Right atrium auricular region (tissue), 2 donors: ENCODE data around the gene PDZD2. TPM values are rescaled to one million over a fixed set of nuclear protein-coding genes. Genes with fewer than 3 reads are reported as not detected.
A peak's percentile ranks its signal among the peaks of the same experiment; 100 is the strongest.

ENCODE experiments used
- DNase-seq: peaks from one replicate; pipeline ENCODE4 v3.0.0-alpha.2; 2019; ENCODE audit warnings: low spot score
- H3K27ac ChIP-seq, 2 donors: fragments of 200-600 bp; sonication (generic); 1 replicate in 1 of 2; 2 replicates in 1 of 2; pipeline ENCODE4 v1.5.1; 2016 to 2019
- H3K27me3 ChIP-seq, 2 donors: fragments of 200-600 bp; sonication (generic); one replicate each; pipeline versions ENCODE4 v1.5.1 to v1.6.0; 2017 to 2019
- H3K36me3 ChIP-seq: fragments of 200-600 bp; sonication (generic); one replicate; pipeline ENCODE4 v1.5.1; 2016
- H3K4me1 ChIP-seq, 2 donors: fragments of 200-600 bp; sonication (generic); one replicate each; pipeline versions ENCODE4 v1.5.1 to v1.6.0; 2017 to 2019
- H3K4me3 ChIP-seq, 2 donors: fragments of 200-600 bp; sonication (generic); 1 replicate in 1 of 2; 2 replicates in 1 of 2; pipeline ENCODE4 v1.5.1; 2017 to 2019; ENCODE audit warnings: mild to moderate bottlenecking in 1 of 2, moderate library complexity in 1 of 2
- H3K9me3 ChIP-seq, 2 donors: fragments of 200-600 bp; sonication (generic); one replicate each; pipeline ENCODE4 v1.5.1; 2019
- total RNA-seq, 2 donors: library from RNA; depleted of rRNA; stranded (reverse); fragments of >200 nt; gene quantifications; one replicate each; pipeline ENCODE4 v1.1.0, GENCODE V29; 2016
- TF ChIP-seq, protein P1 (sequence below), 2 donors: fragments of 200-600 bp; sonication (generic); IDR thresholded peaks; one replicate each; pipeline ENCODE4 v1.5.1; 2019; ENCODE audit warnings: antibody characterized with exemption in 2 of 2

The PDZD2 gene
- total RNA-seq, 2 donors from 2014 or later, result 79.5 to 86.4 TPM

DNA sequence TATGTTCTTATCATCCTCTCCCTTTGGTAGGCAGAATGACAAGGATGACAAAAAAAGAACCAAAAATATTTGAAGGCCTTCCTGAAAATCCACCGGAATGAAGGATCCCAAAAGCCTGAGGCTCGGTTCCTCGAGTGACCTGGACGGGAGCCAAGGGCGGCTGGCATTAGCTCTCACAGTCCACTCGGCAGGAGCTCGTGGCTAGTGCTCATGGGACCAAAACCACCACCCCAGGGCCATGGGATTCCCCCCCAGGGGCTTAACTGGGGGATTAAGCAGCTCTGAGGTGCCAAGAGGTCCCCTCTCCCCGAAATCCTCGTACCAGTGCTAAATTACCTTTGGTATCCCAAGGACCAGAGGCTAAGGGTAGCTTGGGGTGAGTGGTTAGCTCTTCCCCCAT, 586 bp upstream of the PDZD2 start:
- peak overlapping the region; percentile 69 to 72 for H3K4me3 ChIP-seq
- H3K9me3 ChIP-seq, result no peaks in the 10 kb centered on the region
- no peaks in the 10 kb centered on the region for H3K27me3 ChIP-seq
- peak overlapping the region; percentile 79 to 87 for H3K27ac ChIP-seq
- peaks cover 0 to 64% of the 10 kb centered on the region in 2 donors for H3K4me1 ChIP-seq
- TF ChIP-seq, protein P1, sequence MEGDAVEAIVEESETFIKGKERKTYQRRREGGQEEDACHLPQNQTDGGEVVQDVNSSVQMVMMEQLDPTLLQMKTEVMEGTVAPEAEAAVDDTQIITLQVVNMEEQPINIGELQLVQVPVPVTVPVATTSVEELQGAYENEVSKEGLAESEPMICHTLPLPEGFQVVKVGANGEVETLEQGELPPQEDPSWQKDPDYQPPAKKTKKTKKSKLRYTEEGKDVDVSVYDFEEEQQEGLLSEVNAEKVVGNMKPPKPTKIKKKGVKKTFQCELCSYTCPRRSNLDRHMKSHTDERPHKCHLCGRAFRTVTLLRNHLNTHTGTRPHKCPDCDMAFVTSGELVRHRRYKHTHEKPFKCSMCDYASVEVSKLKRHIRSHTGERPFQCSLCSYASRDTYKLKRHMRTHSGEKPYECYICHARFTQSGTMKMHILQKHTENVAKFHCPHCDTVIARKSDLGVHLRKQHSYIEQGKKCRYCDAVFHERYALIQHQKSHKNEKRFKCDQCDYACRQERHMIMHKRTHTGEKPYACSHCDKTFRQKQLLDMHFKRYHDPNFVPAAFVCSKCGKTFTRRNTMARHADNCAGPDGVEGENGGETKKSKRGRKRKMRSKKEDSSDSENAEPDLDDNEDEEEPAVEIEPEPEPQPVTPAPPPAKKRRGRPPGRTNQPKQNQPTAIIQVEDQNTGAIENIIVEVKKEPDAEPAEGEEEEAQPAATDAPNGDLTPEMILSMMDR (IDR thresholded peaks at IDR 0.05), result no peak
- H3K36me3 ChIP-seq, result no peaks in the 10 kb centered on the region
- DNase-seq, result no peak

DNA sequence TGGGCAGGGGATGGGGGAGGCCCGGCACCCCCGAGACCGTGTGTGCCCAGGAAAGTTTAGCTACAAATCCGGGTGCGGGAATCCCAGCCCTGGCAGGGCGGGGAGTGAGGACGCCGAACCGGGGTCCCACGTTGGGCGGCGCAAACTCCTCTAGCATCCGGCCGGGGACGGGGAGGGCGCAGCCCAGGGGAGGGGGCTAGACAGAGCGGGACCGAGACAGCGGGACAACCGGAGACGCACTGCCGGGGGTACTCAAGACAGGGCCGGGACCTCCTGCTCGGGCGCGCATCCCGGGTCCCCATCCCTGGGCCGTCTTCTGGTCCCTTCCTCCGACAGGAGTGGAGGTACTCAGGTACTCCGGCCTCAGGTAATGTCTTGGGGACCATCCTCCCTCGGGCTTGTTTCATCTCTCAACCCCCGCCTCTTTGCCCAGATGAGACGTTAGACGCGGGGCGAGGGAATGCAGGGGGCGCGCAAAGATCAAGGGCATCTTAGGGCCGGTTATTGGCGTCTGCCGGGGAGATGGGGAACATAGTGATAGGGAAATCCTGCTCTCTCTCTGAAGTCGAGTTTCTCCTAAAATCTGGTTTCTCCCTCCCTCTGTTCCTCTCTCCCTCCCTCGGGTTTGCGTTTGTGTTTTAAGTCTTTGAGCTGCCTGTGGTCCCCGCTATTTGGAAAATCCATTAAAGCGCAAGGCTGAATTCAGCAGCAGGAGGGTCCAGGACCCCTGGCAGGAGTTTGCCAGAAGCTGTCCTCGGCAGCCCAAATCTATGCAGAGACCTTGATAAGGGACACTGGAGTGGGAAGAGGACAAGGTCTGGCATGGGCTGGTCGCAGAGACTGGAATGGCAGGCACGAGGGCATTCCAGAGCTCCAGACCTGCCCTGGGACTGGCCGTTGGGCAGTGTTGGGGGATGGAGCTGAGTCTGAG, 815 bp downstream of the PDZD2 start:
- Histone ChIP-seq H3K4me3 (peak overlapping the region; percentile 69 to 72), H3K9me3 (no peaks in the 10 kb centered on the region), H3K36me3 (no peaks in the 10 kb centered on the region), H3K27ac (peak overlapping the region; percentile 79 to 87), H3K27me3 (no peaks in the 10 kb centered on the region), H3K4me1 (peaks cover 0 to 71% of the 10 kb centered on the region in 2 donors)
- DNase-seq, result no peak
- TF ChIP-seq, protein P1 (IDR thresholded peaks at IDR 0.05), result no peak

DNA sequence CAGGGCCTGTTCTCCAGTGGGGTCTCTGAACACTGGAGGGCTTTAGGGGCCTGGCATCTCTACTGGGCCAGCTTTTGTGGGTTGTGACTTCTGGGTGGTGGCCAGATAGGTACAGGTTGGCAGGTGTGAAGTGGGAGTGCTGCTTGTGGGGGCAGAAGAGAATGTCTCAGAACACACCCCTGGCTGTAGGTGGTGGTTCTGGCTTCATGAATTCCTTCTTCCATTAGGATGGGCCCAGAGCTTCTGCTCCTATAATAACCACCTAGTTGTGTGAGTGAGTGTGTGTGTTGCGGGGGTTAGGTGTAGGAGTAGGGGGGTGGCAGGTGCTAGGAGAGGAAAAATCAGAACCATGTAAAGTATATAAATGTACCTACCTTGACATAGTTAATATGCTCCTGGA, 1.6 kb downstream of the PDZD2 start:
- TF ChIP-seq, protein P1 (IDR thresholded peaks at IDR 0.05), result no peak
- peaks cover 0 to 69% of the 10 kb centered on the region in 2 donors for H3K4me1 ChIP-seq
- peak overlapping the region; percentile 69 to 72 for H3K4me3 ChIP-seq
- H3K36me3 ChIP-seq, result no peaks in the 10 kb centered on the region
- H3K9me3 ChIP-seq, result no peaks in the 10 kb centered on the region
- no peak for DNase-seq
- H3K27me3 ChIP-seq, result no peaks in the 10 kb centered on the region
- H3K27ac ChIP-seq, result peak overlapping the region; percentile 79 to 87

DNA sequence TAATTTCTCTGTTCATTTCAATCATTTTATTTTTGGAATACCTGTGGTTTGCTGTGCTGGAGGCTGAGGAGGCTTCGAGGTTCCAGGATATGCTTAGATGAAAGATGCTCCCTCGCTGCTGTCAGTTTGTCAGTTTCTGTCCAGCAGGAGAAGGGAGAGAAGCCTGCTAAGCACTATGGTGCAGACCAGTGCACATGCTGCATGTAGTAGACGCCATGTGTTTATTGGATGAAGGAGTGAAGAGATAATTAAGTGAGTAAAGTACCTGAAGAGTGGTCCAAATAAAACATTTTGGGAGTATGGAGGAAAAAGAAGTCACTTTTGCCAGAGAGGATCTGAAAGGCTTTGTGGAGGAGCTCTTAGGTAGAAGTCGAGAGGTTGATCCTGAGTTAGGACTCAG, 2.1 kb downstream of the PDZD2 start:
- peak overlapping the region; percentile 79 to 87 for H3K27ac ChIP-seq

DNA sequence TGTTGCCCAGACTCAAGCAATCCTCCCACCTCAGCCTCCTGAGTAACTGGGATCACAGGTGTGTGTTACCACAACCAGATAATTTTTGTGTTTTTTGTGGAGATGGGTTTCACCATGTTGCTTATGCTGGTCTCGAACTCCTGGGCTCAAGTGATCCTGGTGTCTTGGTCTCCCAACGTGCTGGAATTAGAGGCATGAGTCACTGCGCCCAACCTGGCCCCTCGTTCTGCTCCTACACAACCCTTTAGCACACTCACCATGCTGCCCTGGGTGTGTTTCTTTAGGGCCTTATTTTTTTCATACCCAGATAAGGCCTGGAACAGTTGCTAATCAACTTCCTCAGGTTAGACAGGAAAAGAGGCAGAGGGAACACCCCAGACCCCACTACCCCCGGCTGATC, 2.6 kb downstream of the PDZD2 start:
- TF ChIP-seq, protein P1 (IDR thresholded peaks at IDR 0.05), result no peak
- no peaks in the 10 kb centered on the region for H3K9me3 ChIP-seq
- H3K4me1 ChIP-seq, result peaks cover 0 to 69% of the 10 kb centered on the region in 2 donors
- no peaks in the 10 kb centered on the region for H3K27me3 ChIP-seq
- DNase-seq, result no peak
- peak overlapping the region; percentile 16 to 87 for H3K27ac ChIP-seq
- H3K4me3 ChIP-seq, result no peak overlapping the region
- no peaks in the 10 kb centered on the region for H3K36me3 ChIP-seq

More for the DNA sequence above, 2.1 kb downstream of the PDZD2 start:
- no peaks in the 10 kb centered on the region for H3K27me3 ChIP-seq
- H3K4me1 ChIP-seq, result peaks cover 0 to 69% of the 10 kb centered on the region in 2 donors
- H3K4me3 ChIP-seq, result no peak overlapping the region
- H3K9me3 ChIP-seq, result no peaks in the 10 kb centered on the region
- H3K36me3 ChIP-seq, result no peaks in the 10 kb centered on the region
- no peak for DNase-seq
- TF ChIP-seq, protein P1 (IDR thresholded peaks at IDR 0.05), result no peak
